ENCODE data around the gene OTUD1. TPM values are rescaled to one million over a fixed set of nuclear protein-coding genes. Genes with fewer than 3 reads are reported as not detected.

The OTUD1 gene
- total RNA-seq, 4 donors from 2014 or later = 12.3 to 18.0 (median 16.9) TPM

DNA sequence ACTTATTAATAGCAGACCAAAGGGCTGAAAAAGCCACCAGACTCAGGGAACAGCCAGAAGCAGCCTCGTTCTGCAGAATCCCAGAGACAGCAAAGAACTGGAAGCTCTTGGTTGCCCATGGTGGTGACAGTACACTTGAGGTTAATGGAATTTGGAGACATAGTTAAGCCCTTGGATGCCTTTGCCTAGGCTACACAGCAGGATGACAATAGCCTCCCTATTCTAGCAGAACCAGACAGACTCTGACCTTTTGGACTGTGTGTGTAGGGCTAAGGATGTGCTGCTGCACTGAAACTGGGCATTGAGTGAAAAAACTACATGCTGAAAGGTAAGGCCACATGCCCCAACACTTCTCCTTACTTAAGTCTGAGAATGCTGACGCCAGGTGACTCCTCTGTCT is 22.7 kb downstream of the OTUD1 start:
- H3K4me3 ChIP-seq = no peak overlapping the region
- in situ Hi-C loops (cut with MboI; ENCODE audit: low pct_ligation_motif_present in 1 of 4, low pct_unique_long_range_greater_than_20kb in 1 of 4, low sequenced_read_pairs in 3 of 4) (no loop called here), intact Hi-C loops (cut with DNase I; ENCODE audit: low total_unique reads) (no loop called here)
- 62 to 71% methylated on average over 1 to 2 of the region's 2 CpGs for WGBS, 2 donors (ENCODE audit: low coverage in 1 of 2)
- H3K27me3 ChIP-seq = no peaks in the 10 kb centered on the region
- no peak for DNase-seq
- TF ChIP-seq POLR2AphosphoS5 (IDR thresholded peaks at IDR 0.05) = no peak
- TF ChIP-seq EP300 (IDR thresholded peaks at IDR 0.05; ENCODE audit: low read depth) = no peak
- TF ChIP-seq, protein P1, sequence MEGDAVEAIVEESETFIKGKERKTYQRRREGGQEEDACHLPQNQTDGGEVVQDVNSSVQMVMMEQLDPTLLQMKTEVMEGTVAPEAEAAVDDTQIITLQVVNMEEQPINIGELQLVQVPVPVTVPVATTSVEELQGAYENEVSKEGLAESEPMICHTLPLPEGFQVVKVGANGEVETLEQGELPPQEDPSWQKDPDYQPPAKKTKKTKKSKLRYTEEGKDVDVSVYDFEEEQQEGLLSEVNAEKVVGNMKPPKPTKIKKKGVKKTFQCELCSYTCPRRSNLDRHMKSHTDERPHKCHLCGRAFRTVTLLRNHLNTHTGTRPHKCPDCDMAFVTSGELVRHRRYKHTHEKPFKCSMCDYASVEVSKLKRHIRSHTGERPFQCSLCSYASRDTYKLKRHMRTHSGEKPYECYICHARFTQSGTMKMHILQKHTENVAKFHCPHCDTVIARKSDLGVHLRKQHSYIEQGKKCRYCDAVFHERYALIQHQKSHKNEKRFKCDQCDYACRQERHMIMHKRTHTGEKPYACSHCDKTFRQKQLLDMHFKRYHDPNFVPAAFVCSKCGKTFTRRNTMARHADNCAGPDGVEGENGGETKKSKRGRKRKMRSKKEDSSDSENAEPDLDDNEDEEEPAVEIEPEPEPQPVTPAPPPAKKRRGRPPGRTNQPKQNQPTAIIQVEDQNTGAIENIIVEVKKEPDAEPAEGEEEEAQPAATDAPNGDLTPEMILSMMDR (IDR thresholded peaks at IDR 0.05) = no peak
- TF ChIP-seq POLR2A (IDR thresholded peaks at IDR 0.05) = no peak
- H3K27ac ChIP-seq = no peak overlapping the region
- no peaks in the 10 kb centered on the region for H3K36me3 ChIP-seq
- no peaks in the 10 kb centered on the region for H3K9me3 ChIP-seq
- H3K4me1 ChIP-seq = no peaks in the 10 kb centered on the region

DNA sequence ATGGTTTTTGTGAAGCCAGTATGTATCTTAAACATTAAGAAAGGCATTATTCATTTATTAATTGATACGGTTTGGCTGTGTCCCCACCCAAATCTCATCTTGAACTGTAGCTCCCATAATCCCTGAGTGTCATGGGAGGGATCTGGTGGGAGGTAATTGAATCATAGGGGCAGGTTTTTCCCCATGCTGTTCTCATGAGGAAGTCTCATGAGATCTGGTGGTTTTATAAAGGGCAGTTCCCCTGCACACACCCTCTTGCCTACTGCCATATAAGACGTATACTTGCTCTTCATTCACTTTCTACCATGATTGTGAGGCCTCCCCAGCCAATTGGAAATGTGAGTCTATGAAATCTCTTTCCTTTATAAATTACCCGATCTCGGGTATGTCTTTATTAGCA is 28.1 kb downstream of the OTUD1 start:
- H3K36me3 ChIP-seq = no peaks in the 10 kb centered on the region
- no peak for DNase-seq
- TF ChIP-seq POLR2A (IDR thresholded peaks at IDR 0.05) = no peak
- no peak for TF ChIP-seq EP300 (IDR thresholded peaks at IDR 0.05; ENCODE audit: low read depth)
- TF ChIP-seq, protein P1 (IDR thresholded peaks at IDR 0.05) = no peak
- no peak for TF ChIP-seq POLR2AphosphoS5 (IDR thresholded peaks at IDR 0.05)
- intact Hi-C loops (cut with DNase I; ENCODE audit: low total_unique reads) (no loop called here), in situ Hi-C loops (cut with MboI; ENCODE audit: low pct_ligation_motif_present in 1 of 4, low pct_unique_long_range_greater_than_20kb in 1 of 4, low sequenced_read_pairs in 3 of 4) (no loop called here)
- no peak overlapping the region for H3K27ac ChIP-seq
- H3K4me3 ChIP-seq = no peak overlapping the region
- 72 to 75% methylated on average over 4 of the region's 4 CpGs for WGBS, 2 donors (ENCODE audit: low coverage in 1 of 2)
- H3K27me3 ChIP-seq = no peaks in the 10 kb centered on the region
- H3K4me1 ChIP-seq = peaks cover 0 to 4% (median 2%) of the 10 kb centered on the region in 4 donors
- no peaks in the 10 kb centered on the region for H3K9me3 ChIP-seq

GRCh38 chr10:23467548-23467947 is 28.7 kb downstream of the OTUD1 start:
- no peak for DNase-seq
- Histone ChIP-seq H3K36me3 (no peaks in the 10 kb centered on the region), H3K27ac (no peak overlapping the region), H3K4me1 (peaks cover 0 to 4% (median 2%) of the 10 kb centered on the region in 4 donors), H3K9me3 (no peaks in the 10 kb centered on the region), H3K27me3 (no peaks in the 10 kb centered on the region), H3K4me3 (no peak overlapping the region)
- TF ChIP-seq POLR2A (IDR thresholded peaks at IDR 0.05) (no peak), EP300 (IDR thresholded peaks at IDR 0.05; ENCODE audit: low read depth) (no peak), POLR2AphosphoS5 (IDR thresholded peaks at IDR 0.05) (no peak)
- 79 to 81% methylated on average over 3 of the region's 3 CpGs for WGBS, 2 donors (ENCODE audit: low coverage in 1 of 2)
- intact Hi-C loops (cut with DNase I; ENCODE audit: low total_unique reads) = no loop called here
- in situ Hi-C loops (cut with MboI; ENCODE audit: low pct_ligation_motif_present in 1 of 4, low pct_unique_long_range_greater_than_20kb in 1 of 4, low sequenced_read_pairs in 3 of 4) = no loop called here

DNA sequence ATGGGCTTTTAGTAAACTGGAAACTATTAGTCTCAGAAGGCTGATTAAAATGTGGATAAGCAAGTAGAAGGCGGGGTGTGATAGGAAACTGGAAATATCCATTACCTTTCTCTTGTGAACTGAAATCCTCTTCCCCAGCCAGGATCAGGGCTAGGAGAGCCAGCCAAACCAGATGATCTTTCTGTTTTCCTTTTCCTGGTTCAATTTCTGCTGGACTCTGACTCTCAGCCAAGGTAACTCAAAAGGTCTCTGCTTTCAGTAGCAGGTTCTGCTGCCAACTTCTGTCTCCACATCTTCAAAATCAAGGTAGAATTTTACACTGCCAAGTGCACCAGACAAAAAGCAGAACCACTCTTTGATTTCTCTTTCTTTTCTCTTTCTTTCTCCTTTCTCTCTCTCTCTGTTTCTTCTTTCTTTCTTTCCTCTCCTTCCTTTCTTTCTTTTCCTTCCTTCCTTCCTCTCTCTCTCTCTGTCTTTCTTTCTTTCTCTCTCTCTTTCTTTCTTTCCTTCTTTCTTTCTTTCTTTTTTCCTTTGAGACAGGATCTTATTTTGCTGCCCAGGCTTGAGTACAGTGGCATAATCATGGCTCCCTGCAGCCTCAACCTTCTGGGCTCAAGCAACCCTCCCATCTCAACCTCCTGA is 30.8 kb downstream of the OTUD1 start:
- TF ChIP-seq EP300 (IDR thresholded peaks at IDR 0.05; ENCODE audit: low read depth) (no peak), POLR2A (IDR thresholded peaks at IDR 0.05) (no peak), POLR2AphosphoS5 (IDR thresholded peaks at IDR 0.05) (no peak)
- TF ChIP-seq, protein P1 (IDR thresholded peaks at IDR 0.05) = no peak
- H3K9me3 ChIP-seq = no peaks in the 10 kb centered on the region
- no peaks in the 10 kb centered on the region for H3K36me3 ChIP-seq
- in situ Hi-C loops (cut with MboI; ENCODE audit: low pct_ligation_motif_present in 1 of 4, low pct_unique_long_range_greater_than_20kb in 1 of 4, low sequenced_read_pairs in 3 of 4) (no loop called here), intact Hi-C loops (cut with DNase I; ENCODE audit: low total_unique reads) (no loop called here)
- no peak overlapping the region for H3K4me3 ChIP-seq
- H3K27me3 ChIP-seq = no peaks in the 10 kb centered on the region
- H3K4me1 ChIP-seq = peaks cover 0 to 4% (median 2%) of the 10 kb centered on the region in 4 donors
- DNase-seq = no peak
- 14 to 55% methylated on average over 1 of the region's 1 CpG for WGBS, 2 donors (ENCODE audit: low coverage in 1 of 2)
- no peak overlapping the region for H3K27ac ChIP-seq

DNA sequence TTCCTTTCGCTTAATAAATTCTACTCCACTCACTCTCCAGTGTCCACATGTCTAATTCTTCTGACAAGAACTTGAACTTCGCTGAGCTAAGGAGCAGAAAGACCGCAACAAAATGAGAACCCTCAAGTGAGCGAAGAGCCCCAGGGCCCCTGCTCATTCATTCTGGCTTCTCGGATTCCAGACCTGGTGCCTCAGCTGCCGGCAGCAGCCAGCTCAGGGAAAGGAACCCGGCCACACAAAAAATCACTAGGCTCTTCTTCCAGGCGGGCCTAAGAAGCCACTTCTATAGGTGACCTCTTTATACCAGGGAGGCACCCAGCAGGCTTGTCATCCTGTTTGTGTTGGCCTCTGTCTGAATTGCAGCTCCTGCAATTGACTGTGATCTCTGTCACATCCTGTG is 33.3 kb downstream of the OTUD1 start:
- Histone ChIP-seq H3K4me3 (no peak overlapping the region), H3K4me1 (peaks cover 0 to 4% (median 2%) of the 10 kb centered on the region in 4 donors), H3K27me3 (no peaks in the 10 kb centered on the region), H3K9me3 (no peaks in the 10 kb centered on the region), H3K36me3 (no peaks in the 10 kb centered on the region), H3K27ac (no peak overlapping the region)
- intact Hi-C loops (cut with DNase I; ENCODE audit: low total_unique reads) (no loop called here), in situ Hi-C loops (cut with MboI; ENCODE audit: low pct_ligation_motif_present in 1 of 4, low pct_unique_long_range_greater_than_20kb in 1 of 4, low sequenced_read_pairs in 3 of 4) (no loop called here)
- TF ChIP-seq POLR2AphosphoS5 (IDR thresholded peaks at IDR 0.05) = no peak
- TF ChIP-seq, protein P1 (IDR thresholded peaks at IDR 0.05) = no peak
- TF ChIP-seq POLR2A (IDR thresholded peaks at IDR 0.05) = no peak
- no peak for TF ChIP-seq EP300 (IDR thresholded peaks at IDR 0.05; ENCODE audit: low read depth)
- 90 to 96% methylated on average over 4 to 8 of the region's 8 CpGs for WGBS, 2 donors (ENCODE audit: low coverage in 1 of 2)
- no peak for DNase-seq

All from transverse colon (tissue), 4 donors.